Osteocyte (in vitro differentiated cells): Measurements from ENCODE around the gene FNTB. TPM values are rescaled to one million over a fixed set of nuclear protein-coding genes. Genes with fewer than 3 reads are reported as not detected.

Source experiments
- DNase-seq: peaks from one replicate; pipeline ENCODE4 v3.0.0; 2021; ENCODE audit warnings: mixed read lengths; ENCODE audit not compliant: unreplicated experiment; ENCODE audit errors: extremely low spot score
- H3K27ac Mint-ChIP-seq: one replicate; pipeline ENCODE4 v1.8.0; 2021; ENCODE audit warnings: mild to moderate bottlenecking, mixed read lengths; ENCODE audit not compliant: unreplicated experiment
- H3K27me3 Mint-ChIP-seq: one replicate; pipeline ENCODE4 v1.8.0; 2021; ENCODE audit warnings: mixed read lengths; ENCODE audit not compliant: unreplicated experiment
- H3K36me3 Mint-ChIP-seq: one replicate; pipeline ENCODE4 v1.8.0; 2021; ENCODE audit warnings: mixed read lengths; ENCODE audit not compliant: unreplicated experiment
- H3K4me1 Mint-ChIP-seq: one replicate; pipeline ENCODE4 v1.8.0; 2021; ENCODE audit warnings: mixed read lengths; ENCODE audit not compliant: unreplicated experiment
- H3K4me3 Mint-ChIP-seq: one replicate; pipeline ENCODE4 v1.8.0; 2021; ENCODE audit warnings: mild to moderate bottlenecking, moderate library complexity, mixed read lengths; ENCODE audit not compliant: unreplicated experiment
- H3K9me3 Mint-ChIP-seq: one replicate; pipeline ENCODE4 v1.8.0; 2021; ENCODE audit warnings: mixed read lengths; ENCODE audit not compliant: unreplicated experiment
- CTCF ChIP-seq: fragments of 200-600 bp; sonication (generic); IDR thresholded peaks from 2 replicates; pipeline ENCODE4 v1.5.0; 2021; ENCODE audit warnings: antibody characterized with exemption, mild to moderate bottlenecking, moderate library complexity
- total RNA-seq: library from RNA; stranded (reverse); gene quantifications from 2 replicates; pipeline ENCODE4 v1.2.1, GENCODE V29; 2021

Gene FNTB
- total RNA-seq, 1 donor from 2014 or later, result 23.2 TPM

- H3K9me3 Mint-ChIP-seq, result no peaks in the 10 kb centered on the region
- no peak overlapping the region for H3K27ac Mint-ChIP-seq
- peaks cover 35% of the 10 kb centered on the region for H3K36me3 Mint-ChIP-seq
- no peaks in the 10 kb centered on the region for H3K27me3 Mint-ChIP-seq
- no peak for DNase-seq
- no peak overlapping the region for H3K4me3 Mint-ChIP-seq
- H3K4me1 Mint-ChIP-seq, result peaks cover 3% of the 10 kb centered on the region
- no peak for TF ChIP-seq CTCF
Observed at GRCh38 chr14:65071544-65071943, 84.8 kb downstream of the FNTB start.

GRCh38 chr14:65072256-65072655, 85.6 kb downstream of the FNTB start:
- no peak for TF ChIP-seq CTCF
- Mint-ChIP-seq H3K9me3 (no peaks in the 10 kb centered on the region), H3K27me3 (no peaks in the 10 kb centered on the region), H3K36me3 (peaks cover 40% of the 10 kb centered on the region), H3K4me1 (peaks cover 3% of the 10 kb centered on the region), H3K4me3 (no peak overlapping the region), H3K27ac (no peak overlapping the region)
- DNase-seq, result no peak

- DNase-seq, result no peak
- Mint-ChIP-seq H3K4me3 (no peak overlapping the region), H3K9me3 (no peaks in the 10 kb centered on the region), H3K36me3 (peaks cover 45% of the 10 kb centered on the region), H3K4me1 (peaks cover 3% of the 10 kb centered on the region), H3K27me3 (no peaks in the 10 kb centered on the region), H3K27ac (no peak overlapping the region)
- no peak for TF ChIP-seq CTCF
Observed at GRCh38 chr14:65072937-65073336, 86.2 kb downstream of the FNTB start.

GRCh38 chr14:65073605-65074201, 87.0 kb downstream of the FNTB start:
- no peak for TF ChIP-seq CTCF
- Mint-ChIP-seq H3K4me1 (peaks cover 3% of the 10 kb centered on the region), H3K9me3 (no peaks in the 10 kb centered on the region), H3K27me3 (no peaks in the 10 kb centered on the region), H3K4me3 (no peak overlapping the region), H3K36me3 (peaks cover 43% of the 10 kb centered on the region), H3K27ac (no peak overlapping the region)
- DNase-seq, result no peak

GRCh38 chr14:65074449-65075150, 87.9 kb downstream of the FNTB start:
- no peaks in the 10 kb centered on the region for H3K27me3 Mint-ChIP-seq
- no peak overlapping the region for H3K27ac Mint-ChIP-seq
- H3K4me1 Mint-ChIP-seq, result peaks cover 3% of the 10 kb centered on the region
- H3K4me3 Mint-ChIP-seq, result no peak overlapping the region
- H3K36me3 Mint-ChIP-seq, result peaks cover 50% of the 10 kb centered on the region
- no peak for TF ChIP-seq CTCF
- no peak for DNase-seq
- H3K9me3 Mint-ChIP-seq, result no peaks in the 10 kb centered on the region
